ENCODE measurements around the gene PRKAR1B. TPM values are rescaled to one million over a fixed set of nuclear protein-coding genes. Genes with fewer than 3 reads are reported as not detected.

PRKAR1B gene
- total RNA-seq, 1 experiment from 2014 or later = 62.0 TPM

DNA sequence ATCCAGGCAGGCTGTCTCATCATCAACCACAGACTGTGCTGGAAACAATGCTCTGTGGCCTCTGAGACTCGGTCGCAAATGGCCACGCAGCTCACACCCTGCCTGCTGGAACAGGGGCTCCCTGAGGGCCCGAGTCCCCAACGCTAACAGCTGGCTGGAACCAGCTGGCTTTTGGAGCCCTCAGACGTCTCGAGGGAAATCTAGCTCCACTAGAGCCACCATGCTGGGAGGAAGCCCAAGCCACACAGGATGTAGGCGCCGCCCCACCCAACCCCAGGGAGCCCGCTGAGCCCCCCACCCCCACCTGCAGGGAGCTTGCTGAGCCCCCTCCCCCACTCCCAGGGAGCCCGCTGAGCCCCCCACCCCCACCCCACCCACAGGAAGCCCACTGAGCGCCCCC is 186.1 kb downstream of the PRKAR1B start:
- intact Hi-C loops (cut with micrococcal nuclease; ENCODE audit: unreplicated experiment) = no loop called here
- H3K36me3 ChIP-seq (ENCODE audit: control insufficient read depth, insufficient read depth, low read length) = no peaks in the 10 kb centered on the region
- ATAC-seq (no peak), DNase-seq (ENCODE audit: low read depth, low spot score) (no peak)
- no peaks in the 10 kb centered on the region for H3K9me3 ChIP-seq (ENCODE audit: control insufficient read depth, insufficient read depth, low read depth, low read length)
- CTCF ChIA-PET = no interaction called here
- in situ Hi-C loops (cut with HindIII; ENCODE audit: low pct_unique_long_range_greater_than_20kb, low sequenced_read_pairs) = no loop called here
- TF ChIP-seq TCF7L2 (IDR thresholded peaks at IDR 0.05; ENCODE audit: low read depth, low read length) (no peak), POLR2AphosphoS5 (IDR thresholded peaks at IDR 0.05; ENCODE audit: low read depth, low read length) (no peak)
- TF ChIP-seq, protein P1, sequence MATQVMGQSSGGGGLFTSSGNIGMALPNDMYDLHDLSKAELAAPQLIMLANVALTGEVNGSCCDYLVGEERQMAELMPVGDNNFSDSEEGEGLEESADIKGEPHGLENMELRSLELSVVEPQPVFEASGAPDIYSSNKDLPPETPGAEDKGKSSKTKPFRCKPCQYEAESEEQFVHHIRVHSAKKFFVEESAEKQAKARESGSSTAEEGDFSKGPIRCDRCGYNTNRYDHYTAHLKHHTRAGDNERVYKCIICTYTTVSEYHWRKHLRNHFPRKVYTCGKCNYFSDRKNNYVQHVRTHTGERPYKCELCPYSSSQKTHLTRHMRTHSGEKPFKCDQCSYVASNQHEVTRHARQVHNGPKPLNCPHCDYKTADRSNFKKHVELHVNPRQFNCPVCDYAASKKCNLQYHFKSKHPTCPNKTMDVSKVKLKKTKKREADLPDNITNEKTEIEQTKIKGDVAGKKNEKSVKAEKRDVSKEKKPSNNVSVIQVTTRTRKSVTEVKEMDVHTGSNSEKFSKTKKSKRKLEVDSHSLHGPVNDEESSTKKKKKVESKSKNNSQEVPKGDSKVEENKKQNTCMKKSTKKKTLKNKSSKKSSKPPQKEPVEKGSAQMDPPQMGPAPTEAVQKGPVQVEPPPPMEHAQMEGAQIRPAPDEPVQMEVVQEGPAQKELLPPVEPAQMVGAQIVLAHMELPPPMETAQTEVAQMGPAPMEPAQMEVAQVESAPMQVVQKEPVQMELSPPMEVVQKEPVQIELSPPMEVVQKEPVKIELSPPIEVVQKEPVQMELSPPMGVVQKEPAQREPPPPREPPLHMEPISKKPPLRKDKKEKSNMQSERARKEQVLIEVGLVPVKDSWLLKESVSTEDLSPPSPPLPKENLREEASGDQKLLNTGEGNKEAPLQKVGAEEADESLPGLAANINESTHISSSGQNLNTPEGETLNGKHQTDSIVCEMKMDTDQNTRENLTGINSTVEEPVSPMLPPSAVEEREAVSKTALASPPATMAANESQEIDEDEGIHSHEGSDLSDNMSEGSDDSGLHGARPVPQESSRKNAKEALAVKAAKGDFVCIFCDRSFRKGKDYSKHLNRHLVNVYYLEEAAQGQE (IDR thresholded peaks at IDR 0.05; ENCODE audit: insufficient read depth in 1 of 2, low read depth in 2 of 2, low read length in 1 of 2) = no peak
- TF ChIP-seq, protein P2, sequence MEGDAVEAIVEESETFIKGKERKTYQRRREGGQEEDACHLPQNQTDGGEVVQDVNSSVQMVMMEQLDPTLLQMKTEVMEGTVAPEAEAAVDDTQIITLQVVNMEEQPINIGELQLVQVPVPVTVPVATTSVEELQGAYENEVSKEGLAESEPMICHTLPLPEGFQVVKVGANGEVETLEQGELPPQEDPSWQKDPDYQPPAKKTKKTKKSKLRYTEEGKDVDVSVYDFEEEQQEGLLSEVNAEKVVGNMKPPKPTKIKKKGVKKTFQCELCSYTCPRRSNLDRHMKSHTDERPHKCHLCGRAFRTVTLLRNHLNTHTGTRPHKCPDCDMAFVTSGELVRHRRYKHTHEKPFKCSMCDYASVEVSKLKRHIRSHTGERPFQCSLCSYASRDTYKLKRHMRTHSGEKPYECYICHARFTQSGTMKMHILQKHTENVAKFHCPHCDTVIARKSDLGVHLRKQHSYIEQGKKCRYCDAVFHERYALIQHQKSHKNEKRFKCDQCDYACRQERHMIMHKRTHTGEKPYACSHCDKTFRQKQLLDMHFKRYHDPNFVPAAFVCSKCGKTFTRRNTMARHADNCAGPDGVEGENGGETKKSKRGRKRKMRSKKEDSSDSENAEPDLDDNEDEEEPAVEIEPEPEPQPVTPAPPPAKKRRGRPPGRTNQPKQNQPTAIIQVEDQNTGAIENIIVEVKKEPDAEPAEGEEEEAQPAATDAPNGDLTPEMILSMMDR (IDR thresholded peaks at IDR 0.05) = no peak
- no peaks in the 10 kb centered on the region for H3K27me3 ChIP-seq (ENCODE audit: control insufficient read depth, insufficient read depth, low read length)
- peaks cover 39% of the 10 kb centered on the region for H3K4me1 ChIP-seq (ENCODE audit: control insufficient read depth, insufficient read depth, low read length)
- no TSS peak for BruUV-seq (replicated peaks)
- no peak overlapping the region for H3K4me3 ChIP-seq (ENCODE audit: low read depth in 2 of 2, low read length in 2 of 2)
- no peak overlapping the region for H3K27ac ChIP-seq (ENCODE audit: low read length)
- POLR2A ChIA-PET = no interaction called here

DNA sequence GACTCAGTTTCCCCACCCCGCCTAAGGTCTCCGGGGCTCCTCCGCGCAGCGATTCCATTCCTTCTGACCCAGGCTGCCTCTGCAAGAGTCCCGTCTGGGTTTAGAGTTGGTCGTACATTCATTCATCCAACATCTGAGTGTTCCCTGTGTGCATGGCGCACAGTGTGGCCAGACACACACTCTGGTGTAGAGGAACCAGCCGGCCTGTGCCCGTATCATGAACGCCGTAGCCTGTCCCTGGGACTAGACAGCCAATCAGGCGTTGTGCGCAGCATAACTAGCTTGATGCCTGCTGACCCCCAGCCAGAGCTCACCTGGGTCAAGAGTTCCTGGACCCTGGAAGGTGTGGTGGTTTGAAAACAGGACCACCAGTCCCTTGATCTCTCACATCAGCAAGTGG is 186.5 kb downstream of the PRKAR1B start:
- Histone ChIP-seq H3K27me3 (ENCODE audit: control insufficient read depth, insufficient read depth, low read length) (no peaks in the 10 kb centered on the region), H3K27ac (ENCODE audit: low read length) (peak overlapping the region; percentile 73; the same call in 1 of the 2 replicates), H3K36me3 (ENCODE audit: control insufficient read depth, insufficient read depth, low read length) (no peaks in the 10 kb centered on the region), H3K9me3 (ENCODE audit: control insufficient read depth, insufficient read depth, low read depth, low read length) (no peaks in the 10 kb centered on the region), H3K4me3 (ENCODE audit: low read depth in 2 of 2, low read length in 2 of 2) (no peak overlapping the region), H3K4me1 (ENCODE audit: control insufficient read depth, insufficient read depth, low read length) (peaks cover 39% of the 10 kb centered on the region)
- ChIA-PET POLR2A (no interaction called here), CTCF (no interaction called here)
- TF ChIP-seq TCF7L2 (IDR thresholded peaks at IDR 0.05; ENCODE audit: low read depth, low read length) (no peak), SIN3A (IDR thresholded peaks at IDR 0.05; ENCODE audit: borderline replicate concordance, insufficient read depth, low read depth, low read length) (no peak), POLR2AphosphoS5 (IDR thresholded peaks at IDR 0.05; ENCODE audit: low read depth, low read length) (no peak)
- TF ChIP-seq, protein P2 (IDR thresholded peaks at IDR 0.05) = no peak
- TF ChIP-seq, protein P1 (IDR thresholded peaks at IDR 0.05; ENCODE audit: insufficient read depth in 1 of 2, low read depth in 2 of 2, low read length in 1 of 2) = no peak
- no peak for ATAC-seq
- intact Hi-C loops (cut with micrococcal nuclease; ENCODE audit: unreplicated experiment) (no loop called here), in situ Hi-C loops (cut with HindIII; ENCODE audit: low pct_unique_long_range_greater_than_20kb, low sequenced_read_pairs) (no loop called here)
- no peak for DNase-seq (ENCODE audit: low read depth, low spot score)
- BruUV-seq (replicated peaks) = no TSS peak
